Naive B cell (primary cell): ENCODE data around the gene FAT4. TPM values are rescaled to one million over a fixed set of nuclear protein-coding genes. Genes with fewer than 3 reads are reported as not detected.

Experiments
- ATAC-seq, 2 donors: fragments of 150-1000 bp; cut with Tn5 transposase; 2 replicates each; pipeline ENCODE4 v1.10.0; 2021; ENCODE audit warnings: low read depth in 2 of 2, mild to moderate bottlenecking in 2 of 2, moderate library complexity in 2 of 2
- DNase-seq: peaks from one replicate; pipeline ENCODE4 v3.0.0; 2022
- H3K27ac Mint-ChIP-seq, 6 donors: one replicate each; pipeline ENCODE4 v1.8.0; 2020 to 2022; ENCODE audit warnings: mild to moderate bottlenecking in 6 of 6, mixed read lengths in 6 of 6, moderate library complexity in 5 of 6, inconsistent platforms in 2 of 6
- H3K27me3 Mint-ChIP-seq, 3 donors: one replicate each; pipeline ENCODE4 v1.8.0; 2021 to 2022; ENCODE audit warnings: mixed read lengths in 3 of 3, mild to moderate bottlenecking in 1 of 3
- H3K36me3 Mint-ChIP-seq, 2 donors: one replicate each; pipeline ENCODE4 v1.8.0; 2020 to 2022; ENCODE audit warnings: mixed read lengths in 2 of 2, inconsistent platforms in 1 of 2, mild to moderate bottlenecking in 1 of 2
- H3K4me1 Mint-ChIP-seq, 3 donors: one replicate each; pipeline ENCODE4 v1.8.0; 2020 to 2022; ENCODE audit warnings: mixed read lengths in 3 of 3, inconsistent platforms in 1 of 3, mild to moderate bottlenecking in 1 of 3, moderate library complexity in 1 of 3
- H3K4me3 Mint-ChIP-seq, 8 donors: one replicate each; pipeline ENCODE4 v1.8.0; 2020 to 2022; ENCODE audit warnings: mild to moderate bottlenecking in 8 of 8, mixed read lengths in 8 of 8, moderate library complexity in 8 of 8, inconsistent platforms in 2 of 8
- H3K9me3 Mint-ChIP-seq, 7 donors: one replicate each; pipeline ENCODE4 v1.8.0; 2020 to 2022; ENCODE audit warnings: mixed read lengths in 7 of 7, mild to moderate bottlenecking in 5 of 7, inconsistent platforms in 2 of 7, moderate library complexity in 1 of 7
- polyA plus RNA-seq, 6 donors: library from polyadenylated mRNA; unstranded; fragments of 300-500 nt; fragmentation: Illumina TruSeq; gene quantifications; one replicate each; pipeline ENCODE4 v1.2.3, GENCODE V29; 2021; ENCODE audit warnings: low read depth in 6 of 6

Gene FAT4
- polyA plus RNA-seq, 6 donors from 2014 or later: not detected

DNA sequence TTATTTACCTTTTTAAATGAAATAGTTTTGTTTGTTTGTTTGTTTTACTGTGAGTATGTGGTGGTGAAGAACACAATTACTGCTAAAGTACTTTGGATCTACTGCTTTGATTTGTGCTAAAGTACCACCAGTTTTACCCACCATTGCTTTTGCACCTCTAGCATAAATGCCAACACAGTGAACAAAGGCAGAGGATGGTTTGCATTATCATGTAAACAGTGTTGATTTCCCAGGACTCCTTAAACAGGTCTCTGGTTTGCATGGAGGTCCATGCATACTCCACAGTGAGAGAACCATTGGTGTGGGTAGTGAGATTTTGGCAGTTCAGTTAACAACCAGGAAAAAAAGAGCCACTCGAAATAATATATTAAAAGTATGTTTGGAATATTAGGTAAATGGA is 11.0 kb downstream of the FAT4 start:
- H3K27ac Mint-ChIP-seq: no peak overlapping the region
- H3K4me1 Mint-ChIP-seq: no peaks in the 10 kb centered on the region
- peaks cover 2 to 10% (median 3%) of the 10 kb centered on the region in 3 donors for H3K27me3 Mint-ChIP-seq
- no peak for DNase-seq
- no peak for ATAC-seq
- no peaks in the 10 kb centered on the region for H3K36me3 Mint-ChIP-seq
- peaks cover 0 to 2% (median 0%) of the 10 kb centered on the region in 7 donors for H3K9me3 Mint-ChIP-seq
- no peak overlapping the region for H3K4me3 Mint-ChIP-seq

DNA sequence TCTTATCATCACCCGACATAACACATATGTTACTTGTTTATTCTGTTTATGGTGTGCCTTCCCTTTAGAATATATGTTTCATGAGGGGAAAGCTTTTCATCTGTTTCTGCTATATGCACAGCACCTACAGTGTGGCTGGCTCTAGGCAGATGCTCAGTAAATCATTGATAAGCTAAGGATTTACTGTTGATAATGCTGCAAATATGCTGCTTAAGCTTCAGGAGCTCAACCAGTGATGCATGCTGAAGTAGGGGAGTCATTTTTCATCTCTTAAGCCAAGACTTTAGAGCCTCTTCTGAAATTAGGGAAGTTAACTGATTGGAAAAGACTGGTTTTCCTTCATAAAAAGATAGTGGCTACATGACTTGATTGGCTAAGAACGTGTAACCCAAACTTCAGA is 16.4 kb downstream of the FAT4 start:
- DNase-seq: no peak
- H3K4me1 Mint-ChIP-seq: no peaks in the 10 kb centered on the region
- no peaks in the 10 kb centered on the region for H3K36me3 Mint-ChIP-seq
- no peak overlapping the region for H3K27ac Mint-ChIP-seq
- H3K4me3 Mint-ChIP-seq: no peak overlapping the region
- H3K9me3 Mint-ChIP-seq: peaks cover 0 to 2% (median 0%) of the 10 kb centered on the region in 7 donors
- ATAC-seq: no peak
- peaks cover 0 to 3% (median 0%) of the 10 kb centered on the region in 3 donors for H3K27me3 Mint-ChIP-seq

DNA sequence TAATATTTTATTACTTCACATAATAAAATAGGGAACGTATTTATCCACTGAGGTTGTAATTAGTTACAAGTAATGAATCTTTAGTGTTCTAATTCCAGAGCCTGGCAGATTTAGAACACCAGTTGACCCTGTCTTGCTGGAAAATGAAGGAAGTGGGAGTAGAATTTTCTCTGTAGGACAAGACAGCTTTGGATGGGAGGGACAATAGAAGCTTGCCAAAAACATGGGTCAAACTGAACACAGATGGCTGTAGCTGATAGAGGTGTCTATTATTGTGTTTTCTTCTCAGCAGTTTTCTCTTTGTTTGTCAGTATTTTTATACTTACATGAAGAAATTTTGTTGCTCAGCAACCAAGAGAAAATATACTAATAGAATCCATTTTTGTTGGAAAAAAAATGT is 20.2 kb downstream of the FAT4 start:
- no peak for ATAC-seq
- H3K27ac Mint-ChIP-seq: no peak overlapping the region
- H3K36me3 Mint-ChIP-seq: no peaks in the 10 kb centered on the region
- no peak for DNase-seq
- H3K9me3 Mint-ChIP-seq: no peaks in the 10 kb centered on the region
- peaks cover 0 to 3% (median 0%) of the 10 kb centered on the region in 3 donors for H3K27me3 Mint-ChIP-seq
- H3K4me3 Mint-ChIP-seq: no peak overlapping the region
- no peaks in the 10 kb centered on the region for H3K4me1 Mint-ChIP-seq

DNA sequence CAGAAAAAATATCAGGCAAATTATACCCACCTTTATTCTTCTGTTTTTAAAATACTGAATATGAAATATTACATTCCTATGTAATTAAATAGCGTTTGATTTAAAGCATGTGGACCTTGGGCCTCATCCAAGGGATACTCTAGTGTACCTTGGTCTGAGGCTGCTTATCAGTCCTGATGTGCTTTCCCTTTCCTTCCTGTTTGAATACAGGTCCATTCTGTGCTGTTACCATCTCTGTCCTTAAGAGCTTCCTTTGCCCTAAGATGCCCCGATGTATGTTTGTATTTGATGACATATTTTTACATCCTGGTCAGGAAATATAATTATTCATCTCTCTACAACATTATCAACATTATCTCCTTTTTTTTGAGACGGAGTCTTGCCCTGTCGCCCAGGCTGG is 24.1 kb downstream of the FAT4 start:
- no peak for DNase-seq
- H3K4me3 Mint-ChIP-seq: no peak overlapping the region
- no peak for ATAC-seq
- no peaks in the 10 kb centered on the region for H3K36me3 Mint-ChIP-seq
- H3K27ac Mint-ChIP-seq: no peak overlapping the region
- peaks cover 0 to 3% (median 0%) of the 10 kb centered on the region in 3 donors for H3K27me3 Mint-ChIP-seq
- no peaks in the 10 kb centered on the region for H3K4me1 Mint-ChIP-seq
- no peaks in the 10 kb centered on the region for H3K9me3 Mint-ChIP-seq

DNA sequence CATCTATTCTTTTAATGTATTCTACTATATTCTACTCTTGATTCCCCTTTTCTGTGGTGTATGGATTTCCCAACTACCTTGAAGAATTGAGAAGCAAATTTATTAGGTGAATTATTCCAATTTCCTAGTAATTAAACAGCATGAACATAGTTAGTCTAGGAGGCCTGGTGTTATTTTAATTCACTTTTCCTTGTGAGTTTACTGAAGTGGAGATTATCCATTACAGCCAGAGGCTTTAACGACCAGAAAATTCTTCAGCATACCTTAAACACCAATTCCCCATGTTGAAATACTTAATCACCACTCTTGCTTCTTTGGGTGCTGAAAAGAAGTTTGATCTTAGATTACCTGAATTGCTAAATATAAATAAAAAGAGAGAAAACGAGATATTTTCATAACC is 29.4 kb downstream of the FAT4 start:
- ATAC-seq: no peak
- Mint-ChIP-seq H3K4me3 (no peak overlapping the region), H3K27me3 (no peaks in the 10 kb centered on the region), H3K36me3 (no peaks in the 10 kb centered on the region), H3K27ac (no peak overlapping the region), H3K4me1 (no peaks in the 10 kb centered on the region), H3K9me3 (no peaks in the 10 kb centered on the region)
- DNase-seq: no peak

DNA sequence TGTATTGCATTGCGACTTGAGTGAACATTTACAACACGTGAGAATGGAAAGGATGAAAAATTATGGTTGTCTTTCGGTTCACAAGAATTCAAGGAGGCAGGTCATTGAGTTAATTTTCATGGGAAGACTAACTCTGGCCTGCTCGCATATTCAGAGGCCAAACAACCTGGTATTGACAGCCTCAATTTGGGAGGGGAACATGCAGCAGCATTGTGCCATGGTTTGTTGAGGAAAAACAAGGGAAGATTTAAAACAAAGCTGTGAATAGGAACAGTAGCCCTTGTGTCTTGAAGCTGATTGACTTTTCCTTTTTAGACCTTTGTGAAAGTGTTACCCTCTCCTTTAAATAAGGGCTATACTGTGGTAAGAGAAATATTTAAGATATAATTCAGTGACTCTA is 31.9 kb downstream of the FAT4 start:
- H3K36me3 Mint-ChIP-seq: no peaks in the 10 kb centered on the region
- no peaks in the 10 kb centered on the region for H3K4me1 Mint-ChIP-seq
- no peak for ATAC-seq
- no peak overlapping the region for H3K27ac Mint-ChIP-seq
- no peaks in the 10 kb centered on the region for H3K27me3 Mint-ChIP-seq
- H3K9me3 Mint-ChIP-seq: no peaks in the 10 kb centered on the region
- no peak for DNase-seq
- H3K4me3 Mint-ChIP-seq: no peak overlapping the region

DNA sequence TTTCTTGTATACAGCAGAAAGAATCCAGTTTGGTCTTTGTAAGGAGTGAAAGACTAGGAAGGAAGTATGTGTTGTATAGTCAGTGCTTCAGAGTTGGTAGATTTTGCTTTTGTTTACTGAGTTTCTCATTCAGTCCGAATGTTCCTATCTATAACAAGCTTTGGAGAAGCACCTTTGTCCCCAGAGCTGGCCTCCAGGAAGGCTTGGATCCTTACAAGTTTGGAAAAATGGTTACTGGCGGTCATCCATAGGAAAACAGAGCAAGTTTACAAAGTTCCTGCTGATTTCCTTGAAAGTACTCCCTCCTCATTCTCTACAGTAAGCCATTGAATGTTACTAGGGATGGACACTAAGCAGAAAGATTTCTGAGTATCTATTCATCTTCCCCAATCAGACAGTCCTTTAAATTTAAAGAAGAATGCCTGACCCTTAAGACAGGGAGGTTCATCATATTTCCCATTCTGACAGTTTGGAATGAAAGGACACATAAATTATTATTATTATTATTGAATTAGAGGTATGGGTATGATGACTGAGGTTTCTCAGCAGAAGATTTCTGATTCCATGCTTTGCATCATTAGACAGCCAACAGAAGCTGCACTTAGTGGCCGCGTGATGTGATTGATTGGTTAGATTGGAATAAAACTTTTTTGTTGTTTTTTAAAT is 35.8 kb downstream of the FAT4 start:
- no peak for ATAC-seq
- Mint-ChIP-seq H3K4me3 (no peak overlapping the region), H3K9me3 (peaks cover 0 to 3% (median 0%) of the 10 kb centered on the region in 7 donors), H3K27me3 (no peaks in the 10 kb centered on the region), H3K4me1 (no peaks in the 10 kb centered on the region), H3K27ac (no peak overlapping the region), H3K36me3 (no peaks in the 10 kb centered on the region)
- no peak for DNase-seq

DNA sequence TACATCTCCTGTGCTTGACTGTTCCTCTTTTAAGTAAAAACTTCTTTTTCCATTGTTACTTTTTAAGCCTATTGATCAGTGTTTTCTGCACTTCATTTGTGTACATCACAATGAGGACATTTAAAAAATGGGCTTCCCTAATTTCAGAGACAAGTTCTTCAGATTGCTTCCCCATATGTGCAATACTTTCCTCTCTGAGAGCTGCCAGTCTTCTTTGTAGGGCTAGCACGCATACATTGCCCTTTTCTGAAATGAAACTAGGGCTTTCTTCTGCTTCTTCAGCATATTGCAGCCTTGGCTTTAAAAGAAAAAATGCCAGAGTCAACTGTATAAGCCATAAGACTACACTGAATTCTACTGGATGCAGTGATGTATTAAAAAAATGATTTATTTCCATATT is 37.8 kb downstream of the FAT4 start:
- Mint-ChIP-seq H3K27me3 (no peaks in the 10 kb centered on the region), H3K36me3 (no peaks in the 10 kb centered on the region), H3K27ac (no peak overlapping the region), H3K4me3 (no peak overlapping the region), H3K4me1 (no peaks in the 10 kb centered on the region), H3K9me3 (peaks cover 0 to 3% (median 0%) of the 10 kb centered on the region in 7 donors)
- DNase-seq: no peak
- ATAC-seq: no peak

DNA sequence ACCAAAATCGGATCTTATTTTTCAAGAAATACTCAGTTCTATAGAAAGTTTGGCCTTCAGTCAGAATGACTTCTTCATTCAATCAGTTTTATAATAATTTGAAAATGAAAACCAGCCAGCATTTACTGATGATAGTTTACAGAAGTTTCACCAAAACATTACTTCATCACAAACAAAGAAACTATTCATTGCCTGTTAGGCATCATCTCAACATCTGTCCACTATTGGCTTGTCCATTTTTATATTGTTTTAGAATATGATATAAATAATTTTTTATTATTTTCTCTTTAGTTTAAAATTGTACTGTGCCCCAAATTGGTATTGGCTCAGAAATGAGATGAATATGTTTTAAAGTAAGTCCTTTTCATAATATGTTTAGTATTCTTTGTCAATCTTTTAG is 38.4 kb downstream of the FAT4 start:
- Mint-ChIP-seq H3K27ac (no peak overlapping the region), H3K4me1 (no peaks in the 10 kb centered on the region)

DNA sequence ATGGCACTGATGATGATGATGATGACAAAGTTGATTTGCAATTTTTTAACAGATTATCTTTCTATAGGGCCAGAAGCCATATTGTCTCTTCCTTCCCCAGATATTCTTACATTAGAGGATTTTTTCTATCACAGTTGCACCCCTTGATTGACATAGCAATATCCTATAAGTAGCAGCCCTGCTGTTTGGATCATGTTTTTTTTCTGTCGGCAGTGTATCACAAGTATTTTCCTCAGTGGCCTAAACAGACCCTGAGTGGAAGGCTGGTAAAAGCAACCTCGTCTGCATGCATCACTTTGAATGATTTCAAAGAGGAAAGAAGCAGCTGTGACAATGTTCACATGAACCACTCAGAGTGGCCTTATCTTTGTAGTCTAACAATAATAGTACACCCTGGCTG is 41.0 kb downstream of the FAT4 start:
- H3K27me3 Mint-ChIP-seq: no peaks in the 10 kb centered on the region
- ATAC-seq (no peak), DNase-seq (no peak)
- no peak overlapping the region for H3K27ac Mint-ChIP-seq
- no peak overlapping the region for H3K4me3 Mint-ChIP-seq
- no peaks in the 10 kb centered on the region for H3K4me1 Mint-ChIP-seq
- H3K36me3 Mint-ChIP-seq: no peaks in the 10 kb centered on the region
- H3K9me3 Mint-ChIP-seq: peaks cover 0 to 8% (median 0%) of the 10 kb centered on the region in 7 donors

More for the DNA sequence above, 38.4 kb downstream of the FAT4 start:
- H3K4me3 Mint-ChIP-seq: no peak overlapping the region
- H3K27me3 Mint-ChIP-seq: no peaks in the 10 kb centered on the region
- peaks cover 0 to 3% (median 0%) of the 10 kb centered on the region in 7 donors for H3K9me3 Mint-ChIP-seq
- ATAC-seq (no peak), DNase-seq (no peak)
- H3K36me3 Mint-ChIP-seq: no peaks in the 10 kb centered on the region

DNA sequence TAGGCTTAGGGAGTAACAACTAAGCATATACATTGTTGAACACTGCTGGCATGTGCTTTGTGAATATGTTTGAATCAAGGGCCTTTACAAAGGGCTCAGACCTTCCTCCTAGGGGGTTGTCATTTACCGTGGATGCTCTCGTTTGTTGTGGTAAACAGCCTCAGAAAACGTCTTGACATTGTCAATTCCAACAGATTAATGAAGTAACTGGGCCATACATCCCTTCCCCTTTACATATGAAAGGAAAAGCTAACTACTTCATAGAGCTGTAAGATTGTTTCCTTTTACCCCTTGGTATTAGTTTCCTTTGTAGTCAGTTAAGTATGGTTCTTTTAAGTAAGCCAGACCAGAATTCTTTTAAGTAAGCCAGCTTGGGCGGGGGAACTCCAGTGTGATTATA is 42.9 kb downstream of the FAT4 start:
- Mint-ChIP-seq H3K4me1 (no peaks in the 10 kb centered on the region), H3K4me3 (no peak overlapping the region), H3K27me3 (no peaks in the 10 kb centered on the region), H3K9me3 (peaks cover 0 to 10% (median 0%) of the 10 kb centered on the region in 7 donors), H3K27ac (no peak overlapping the region), H3K36me3 (no peaks in the 10 kb centered on the region)
- DNase-seq (no peak), ATAC-seq (no peak)

DNA sequence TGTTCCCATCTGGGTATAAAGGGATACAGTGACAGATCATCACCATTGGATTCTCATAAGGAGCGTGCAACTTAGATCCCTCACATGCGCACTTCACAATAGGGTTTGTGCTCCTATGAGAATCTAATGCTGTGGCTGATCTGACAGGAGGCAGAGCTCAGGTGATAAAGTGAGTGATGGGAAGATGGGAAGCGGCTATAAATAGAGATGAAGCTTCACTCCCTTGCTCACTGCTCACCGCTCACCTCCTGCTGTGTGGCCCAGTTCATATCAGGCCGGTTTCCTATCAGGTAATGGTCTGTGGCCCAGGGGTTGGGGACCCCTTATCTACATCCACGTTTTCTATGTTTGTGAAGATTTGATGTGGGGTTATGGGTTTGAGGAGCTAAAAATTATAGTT is 43.7 kb downstream of the FAT4 start:
- peaks cover 0 to 10% (median 0%) of the 10 kb centered on the region in 7 donors for H3K9me3 Mint-ChIP-seq
- no peak overlapping the region for H3K27ac Mint-ChIP-seq
- no peaks in the 10 kb centered on the region for H3K27me3 Mint-ChIP-seq
- DNase-seq (no peak), ATAC-seq (no peak)
- no peak overlapping the region for H3K4me3 Mint-ChIP-seq
- H3K36me3 Mint-ChIP-seq: no peaks in the 10 kb centered on the region
- H3K4me1 Mint-ChIP-seq: no peaks in the 10 kb centered on the region

DNA sequence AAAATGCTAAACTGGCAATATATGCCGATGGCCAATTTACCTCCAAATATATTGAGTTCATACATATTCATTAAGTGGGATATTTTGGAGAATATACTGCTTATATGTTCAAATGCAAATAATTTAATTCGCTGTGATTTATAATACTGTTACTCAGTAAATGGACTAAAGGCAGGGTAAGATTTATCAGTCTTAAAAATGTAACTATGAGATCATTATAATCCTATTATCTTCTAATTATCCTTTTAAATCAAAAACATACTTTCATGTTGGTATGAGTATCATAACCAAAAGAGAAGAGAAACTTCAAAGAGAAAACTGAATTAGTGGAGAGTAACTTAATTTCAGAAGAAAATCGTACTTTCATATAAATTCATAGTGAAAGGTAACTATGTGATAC is 44.6 kb downstream of the FAT4 start:
- no peaks in the 10 kb centered on the region for H3K4me1 Mint-ChIP-seq
- no peaks in the 10 kb centered on the region for H3K27me3 Mint-ChIP-seq
- no peak overlapping the region for H3K4me3 Mint-ChIP-seq
- H3K27ac Mint-ChIP-seq: no peak overlapping the region
- no peaks in the 10 kb centered on the region for H3K36me3 Mint-ChIP-seq
- peaks cover 0 to 10% (median 2%) of the 10 kb centered on the region in 7 donors for H3K9me3 Mint-ChIP-seq
- ATAC-seq (no peak), DNase-seq (no peak)

DNA sequence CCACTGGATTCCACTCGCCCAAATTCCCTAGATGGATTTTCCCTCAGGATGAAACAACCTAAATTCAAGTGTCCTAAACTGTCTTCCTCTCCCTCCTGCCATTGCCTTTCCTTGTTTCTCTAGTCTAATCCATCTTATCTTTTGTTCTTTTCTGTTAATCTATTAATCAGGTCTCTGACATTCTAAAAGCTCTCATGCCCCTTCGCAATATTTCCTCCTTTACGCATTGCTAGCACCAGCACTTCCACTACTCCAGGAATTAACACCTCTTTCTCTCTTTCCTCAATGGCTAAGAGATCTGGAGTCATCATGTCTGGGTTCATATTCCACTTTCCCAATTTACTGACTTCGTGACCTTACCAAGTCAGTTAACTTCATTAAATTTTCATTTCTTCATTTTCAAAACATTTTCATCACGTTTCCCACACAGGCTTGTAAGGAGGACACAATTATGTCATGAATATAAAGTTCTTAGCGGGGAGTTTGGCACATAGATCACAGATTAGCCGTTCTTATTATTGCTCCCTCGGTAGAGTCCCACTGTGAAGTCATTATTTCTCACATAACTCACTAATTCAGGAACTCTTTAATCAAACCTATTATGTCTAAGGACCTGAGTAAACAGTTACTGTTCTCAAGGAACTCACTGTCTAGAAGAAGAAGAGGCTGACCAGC is 45.3 kb downstream of the FAT4 start:
- H3K27ac Mint-ChIP-seq: no peak overlapping the region
- no peaks in the 10 kb centered on the region for H3K27me3 Mint-ChIP-seq
- no peaks in the 10 kb centered on the region for H3K36me3 Mint-ChIP-seq
- no peak for DNase-seq
- no peak overlapping the region for H3K4me3 Mint-ChIP-seq
- H3K4me1 Mint-ChIP-seq: no peaks in the 10 kb centered on the region
- peaks cover 0 to 10% (median 3%) of the 10 kb centered on the region in 7 donors for H3K9me3 Mint-ChIP-seq
- no peak for ATAC-seq
